Neural cell (in vitro differentiated cells): Measurements from ENCODE around the gene KLHL17.

Experiments used
- CTCF ChIP-seq: fragments of 450-650 bp; IDR thresholded peaks from 2 replicates; pipeline ENCODE4 v1.5.1; 2014; ENCODE audit warnings: antibody characterized with exemption, mild to moderate bottlenecking, moderate library complexity; ENCODE audit not compliant: poor library complexity, severe bottlenecking
- EP300 ChIP-seq: fragments of 450-650 bp; conservative IDR thresholded peaks from 2 replicates; pipeline ENCODE4 v1.6.1; 2014; ENCODE audit warnings: antibody characterized with exemption, mild to moderate bottlenecking, moderate library complexity; ENCODE audit not compliant: poor library complexity, severe bottlenecking
- EZH2 ChIP-seq: fragments of 200-600, 300-800 bp; shearing (Covaris generic), sonication (generic); IDR thresholded peaks from 2 replicates; pipeline ENCODE4 v1.6.1; 2014; ENCODE audit warnings: antibody characterized with exemption, low read length, borderline replicate concordance, mild to moderate bottlenecking; ENCODE audit not compliant: insufficient read depth, poor library complexity, severe bottlenecking
- MXI1 ChIP-seq: fragments of 450-650 bp; conservative IDR thresholded peaks from 2 replicates; pipeline ENCODE4 v1.6.1; 2014; ENCODE audit warnings: antibody characterized with exemption, mild to moderate bottlenecking; ENCODE audit not compliant: poor library complexity, severe bottlenecking
- POLR2AphosphoS5 ChIP-seq: IDR thresholded peaks from 2 replicates; pipeline ENCODE4 v1.6.1; 2012
- RAD21 ChIP-seq: fragments of 450-650 bp; conservative IDR thresholded peaks from 2 replicates; pipeline ENCODE4 v1.6.1; 2014; ENCODE audit warnings: antibody characterized with exemption, mild to moderate bottlenecking, moderate library complexity
- REST ChIP-seq: IDR thresholded peaks from 2 replicates; pipeline ENCODE4 v1.6.1; 2012; ENCODE audit warnings: borderline replicate concordance
- SMC3 ChIP-seq: fragments of 450-650 bp; conservative IDR thresholded peaks from 2 replicates; pipeline ENCODE4 v1.6.1; 2014; ENCODE audit warnings: antibody characterized with exemption, mild to moderate bottlenecking, moderate library complexity; ENCODE audit not compliant: poor library complexity

DNA sequence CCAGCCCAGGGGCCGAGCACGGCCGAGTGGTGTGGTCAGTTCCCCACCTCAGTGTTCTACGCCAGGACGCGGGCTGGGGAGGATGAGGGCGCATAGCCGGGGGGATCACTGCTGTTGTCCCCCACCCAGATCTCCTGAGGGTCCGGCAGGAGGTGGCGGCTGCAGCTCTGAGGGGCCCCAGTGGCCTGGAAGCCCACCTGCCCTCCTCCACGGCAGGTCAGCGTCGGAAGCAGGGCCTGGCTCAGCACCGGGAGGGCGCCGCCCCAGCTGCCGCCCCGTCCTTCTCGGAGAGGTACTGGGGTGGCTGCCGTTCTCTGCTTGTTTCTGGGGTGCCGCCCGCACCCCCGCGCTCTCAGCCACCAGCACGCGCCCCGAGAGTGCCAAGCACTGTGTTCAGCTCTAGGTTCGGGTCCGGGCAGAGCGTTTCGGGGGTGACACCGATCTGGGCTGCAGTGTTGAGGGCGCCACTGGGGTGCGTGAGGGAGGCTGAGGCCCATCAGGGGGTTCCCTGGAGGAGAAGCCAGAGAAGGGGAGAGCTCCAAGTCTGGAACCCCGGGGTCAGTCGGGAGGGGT is 19.3 kb upstream of the KLHL17 start:
- TF ChIP-seq CTCF (no peak), EP300 (no peak), POLR2AphosphoS5 (no peak), RAD21 (no peak), REST (no peak), EZH2 (no peak), SMC3 (no peak), MXI1 (no peak)
